Suprapubic skin (tissue), 4 donors: ENCODE measurements around the gene METTL9. TPM values are rescaled to one million over a fixed set of nuclear protein-coding genes. Genes with fewer than 3 reads are reported as not detected.

ENCODE experiments used
- DNase-seq, 2 donors: peaks; one replicate each; pipeline ENCODE4 v3.0.0-alpha.2; 2019; ENCODE audit warnings: low spot score in 2 of 2
- H3K27ac ChIP-seq: fragments of 200-600 bp; sonication (generic); one replicate; pipeline ENCODE4 v1.5.1; 2019
- H3K27me3 ChIP-seq: fragments of 200-600 bp; sonication (generic); one replicate; pipeline ENCODE4 v1.5.1; 2019
- H3K36me3 ChIP-seq: fragments of 200-600 bp; sonication (generic); one replicate; pipeline ENCODE4 v1.5.1; 2019
- H3K4me1 ChIP-seq: fragments of 200-600 bp; sonication (generic); one replicate; pipeline ENCODE4 v1.5.1; 2019
- H3K4me3 ChIP-seq: fragments of 200-600 bp; sonication (generic); one replicate; pipeline ENCODE4 v1.5.1; 2019; ENCODE audit warnings: mild to moderate bottlenecking
- H3K9me3 ChIP-seq: fragments of 200-600 bp; sonication (generic); one replicate; pipeline ENCODE4 v1.5.1; 2019
- EP300 ChIP-seq: sonication (generic); formaldehyde crosslinking; IDR thresholded peaks from one replicate; pipeline ENCODE4 v1.6.1; 2017; ENCODE audit warnings: antibody characterized with exemption
- POLR2A ChIP-seq, 2 donors: fragments of 450-650 bp; IDR thresholded peaks; one replicate each; pipeline ENCODE4 v1.6.1; 2017; ENCODE audit warnings: antibody characterized with exemption in 2 of 2, mild to moderate bottlenecking in 2 of 2, moderate library complexity in 2 of 2
- POLR2AphosphoS5 ChIP-seq, 3 donors: sonication (generic); formaldehyde crosslinking; IDR thresholded peaks; one replicate each; pipeline ENCODE4 v1.6.1; 2017; ENCODE audit warnings: antibody characterized with exemption in 3 of 3
- WGBS: methylation state at CpG from one replicate; pipeline ENCODE4 v1.1.5; 2018; 5-methylcytosine and 5-hydroxymethylcytosine counted together
- total RNA-seq, 4 donors: library from RNA; depleted of rRNA; stranded (reverse); fragments of >200 nt; gene quantifications; one replicate each; pipeline ENCODE4 v1.1.0, GENCODE V29; 2016
- TF ChIP-seq, protein P1 (sequence below), 2 donors: fragments of 200-600 bp in 1 of 2; fragments of 450-650 bp in 1 of 2; sonication (generic) in 1 of 2; IDR thresholded peaks; one replicate each; pipeline ENCODE4 v1.5.1; 2016 to 2019; ENCODE audit warnings: antibody characterized with exemption in 2 of 2, mild to moderate bottlenecking in 1 of 2, moderate library complexity in 1 of 2

The METTL9 gene
- total RNA-seq, 4 donors from 2014 or later, result 76.3 to 105 (median 85.7) TPM

DNA sequence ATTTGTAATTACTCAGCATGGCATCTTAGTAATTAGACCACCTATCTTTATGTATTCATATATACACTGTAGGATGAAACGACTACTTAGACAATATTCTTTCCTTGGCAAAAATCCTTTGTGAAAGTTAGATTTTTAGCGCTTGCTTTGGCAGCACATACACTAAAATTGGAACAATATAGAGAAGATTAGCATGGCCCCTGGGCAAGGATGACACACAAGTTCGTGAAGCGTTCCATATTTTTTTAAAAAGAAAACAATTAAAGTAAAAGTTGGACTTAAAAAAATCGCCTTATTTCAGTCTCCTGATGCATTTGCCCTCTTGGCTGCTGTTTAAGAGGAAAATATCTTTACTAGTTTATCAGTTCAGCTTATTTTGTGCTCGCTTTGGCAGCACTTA is 42.5 kb downstream of the METTL9 start:
- 56% methylated on average over 6 of the region's 6 CpGs for WGBS
- H3K4me3 ChIP-seq, result no peak overlapping the region
- H3K27ac ChIP-seq, result no peak overlapping the region
- TF ChIP-seq, protein P1, sequence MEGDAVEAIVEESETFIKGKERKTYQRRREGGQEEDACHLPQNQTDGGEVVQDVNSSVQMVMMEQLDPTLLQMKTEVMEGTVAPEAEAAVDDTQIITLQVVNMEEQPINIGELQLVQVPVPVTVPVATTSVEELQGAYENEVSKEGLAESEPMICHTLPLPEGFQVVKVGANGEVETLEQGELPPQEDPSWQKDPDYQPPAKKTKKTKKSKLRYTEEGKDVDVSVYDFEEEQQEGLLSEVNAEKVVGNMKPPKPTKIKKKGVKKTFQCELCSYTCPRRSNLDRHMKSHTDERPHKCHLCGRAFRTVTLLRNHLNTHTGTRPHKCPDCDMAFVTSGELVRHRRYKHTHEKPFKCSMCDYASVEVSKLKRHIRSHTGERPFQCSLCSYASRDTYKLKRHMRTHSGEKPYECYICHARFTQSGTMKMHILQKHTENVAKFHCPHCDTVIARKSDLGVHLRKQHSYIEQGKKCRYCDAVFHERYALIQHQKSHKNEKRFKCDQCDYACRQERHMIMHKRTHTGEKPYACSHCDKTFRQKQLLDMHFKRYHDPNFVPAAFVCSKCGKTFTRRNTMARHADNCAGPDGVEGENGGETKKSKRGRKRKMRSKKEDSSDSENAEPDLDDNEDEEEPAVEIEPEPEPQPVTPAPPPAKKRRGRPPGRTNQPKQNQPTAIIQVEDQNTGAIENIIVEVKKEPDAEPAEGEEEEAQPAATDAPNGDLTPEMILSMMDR (IDR thresholded peaks at IDR 0.05), result no peak
- no peak for TF ChIP-seq POLR2AphosphoS5 (IDR thresholded peaks at IDR 0.05)
- no peak for TF ChIP-seq EP300
- TF ChIP-seq POLR2A (IDR thresholded peaks at IDR 0.05), result no peak
- peaks cover 5% of the 10 kb centered on the region for H3K36me3 ChIP-seq
- no peaks in the 10 kb centered on the region for H3K27me3 ChIP-seq
- H3K9me3 ChIP-seq, result no peaks in the 10 kb centered on the region
- peaks cover 26% of the 10 kb centered on the region for H3K4me1 ChIP-seq
- DNase-seq, result no peak

DNA sequence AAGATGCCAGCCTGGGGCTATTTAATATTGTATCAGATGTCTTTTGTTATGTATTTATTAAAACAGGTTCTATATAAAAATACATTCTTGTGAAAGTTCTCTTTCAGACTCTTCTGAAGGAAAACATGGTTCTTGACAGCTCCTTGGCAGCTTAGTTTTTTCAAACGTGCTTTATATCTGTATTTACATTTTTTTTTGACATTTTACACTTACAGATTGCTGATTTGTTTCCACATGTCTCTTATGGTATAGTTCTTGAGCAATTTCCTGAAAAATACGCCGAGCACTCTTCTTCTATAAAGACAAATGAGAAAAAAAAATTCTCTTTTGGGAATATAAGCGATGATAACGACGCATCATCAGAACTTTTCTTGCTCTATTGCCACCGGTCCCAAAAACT is 43.5 kb downstream of the METTL9 start:
- H3K4me1 ChIP-seq, result peaks cover 26% of the 10 kb centered on the region
- H3K4me3 ChIP-seq, result no peak overlapping the region
- DNase-seq, result no peak
- WGBS, result 66% methylated on average over 7 of the region's 7 CpGs
- no peaks in the 10 kb centered on the region for H3K9me3 ChIP-seq
- no peaks in the 10 kb centered on the region for H3K27me3 ChIP-seq
- H3K36me3 ChIP-seq, result peaks cover 2% of the 10 kb centered on the region
- no peak overlapping the region for H3K27ac ChIP-seq
- TF ChIP-seq EP300 (no peak), POLR2AphosphoS5 (IDR thresholded peaks at IDR 0.05) (no peak), POLR2A (IDR thresholded peaks at IDR 0.05) (no peak)
- TF ChIP-seq, protein P1 (IDR thresholded peaks at IDR 0.05), result no peak

DNA sequence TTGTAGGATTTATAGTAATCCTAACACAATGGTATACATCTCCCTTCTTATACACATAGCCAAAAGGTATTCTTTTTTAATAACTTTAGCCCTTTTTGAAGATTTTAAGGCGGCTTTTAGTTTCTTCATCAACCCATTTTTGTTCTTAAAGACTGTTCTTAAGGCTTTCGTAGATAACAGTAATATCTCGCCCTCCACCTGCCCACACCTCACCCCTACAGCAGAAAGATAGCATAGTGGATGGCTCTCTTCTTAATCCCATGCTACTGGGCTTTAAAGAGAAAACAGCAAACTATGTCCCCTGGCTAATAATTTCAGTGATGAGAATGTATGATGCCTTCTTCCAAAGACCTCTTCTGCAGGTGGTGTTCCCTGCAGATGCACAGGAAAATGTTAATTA is 44.4 kb downstream of the METTL9 start:
- Histone ChIP-seq H3K27me3 (no peaks in the 10 kb centered on the region), H3K9me3 (no peaks in the 10 kb centered on the region), H3K4me1 (peaks cover 26% of the 10 kb centered on the region), H3K4me3 (no peak overlapping the region), H3K36me3 (peaks cover 2% of the 10 kb centered on the region), H3K27ac (no peak overlapping the region)
- DNase-seq, result no peak
- WGBS, result 95% methylated on average over 3 of the region's 3 CpGs
- TF ChIP-seq, protein P1 (IDR thresholded peaks at IDR 0.05), result no peak
- TF ChIP-seq EP300 (no peak), POLR2AphosphoS5 (IDR thresholded peaks at IDR 0.05) (no peak), POLR2A (IDR thresholded peaks at IDR 0.05) (no peak)

DNA sequence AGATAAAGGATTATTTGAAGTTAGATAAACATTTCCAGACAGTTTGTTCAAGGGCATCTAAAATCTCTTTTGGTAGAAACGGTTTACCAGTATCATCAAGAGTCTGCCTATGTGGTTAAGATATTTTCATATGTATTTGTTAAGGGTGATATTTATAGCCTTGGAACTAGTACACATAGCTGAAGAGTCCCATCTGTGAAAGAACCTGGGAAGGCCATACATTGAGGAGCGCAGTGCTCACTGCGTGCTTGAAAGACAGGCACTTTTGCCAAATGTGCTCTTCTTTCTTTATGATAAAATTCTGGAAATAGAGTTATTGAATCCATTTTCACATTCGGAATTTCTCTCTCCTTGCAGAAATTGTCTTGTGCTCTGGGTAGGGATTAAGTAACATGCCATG is 45.3 kb downstream of the METTL9 start:
- H3K27ac ChIP-seq, result no peak overlapping the region
- peaks cover 2% of the 10 kb centered on the region for H3K36me3 ChIP-seq
- H3K4me3 ChIP-seq, result no peak overlapping the region
- WGBS, result 91% methylated on average over 4 of the region's 4 CpGs
- no peaks in the 10 kb centered on the region for H3K9me3 ChIP-seq
- H3K4me1 ChIP-seq, result peaks cover 26% of the 10 kb centered on the region
- TF ChIP-seq EP300 (no peak), POLR2AphosphoS5 (IDR thresholded peaks at IDR 0.05) (no peak), POLR2A (IDR thresholded peaks at IDR 0.05) (no peak)
- TF ChIP-seq, protein P1 (IDR thresholded peaks at IDR 0.05), result no peak
- H3K27me3 ChIP-seq, result no peaks in the 10 kb centered on the region
- no peak for DNase-seq

DNA sequence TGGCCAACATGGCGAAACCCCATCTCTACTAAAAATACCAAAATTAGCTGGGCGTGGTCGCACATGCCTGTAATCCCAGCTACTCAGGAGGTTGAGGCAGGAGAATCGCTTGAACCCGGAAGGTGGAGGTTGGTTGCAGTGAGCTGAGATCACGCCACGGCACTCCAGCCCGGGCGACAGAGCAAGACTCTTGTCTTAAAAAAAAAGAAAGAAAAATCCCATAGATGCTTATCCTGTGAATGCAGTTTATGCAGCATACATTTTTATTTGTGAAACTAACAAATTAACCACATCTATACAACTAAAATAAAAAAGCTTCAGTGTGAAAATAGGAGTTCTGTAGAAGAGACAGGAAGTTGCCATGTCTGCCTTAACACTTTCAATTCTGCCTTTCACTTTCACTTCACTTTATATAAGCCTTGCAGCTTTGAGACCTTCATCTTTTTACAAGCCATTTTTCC is 45.9 kb downstream of the METTL9 start:
- Histone ChIP-seq H3K4me3 (peak overlapping the region; percentile 31), H3K27ac (peak overlapping the region; percentile 38), H3K4me1 (peaks cover 26% of the 10 kb centered on the region), H3K27me3 (no peaks in the 10 kb centered on the region), H3K36me3 (peaks cover 2% of the 10 kb centered on the region), H3K9me3 (no peaks in the 10 kb centered on the region)
- DNase-seq, result no peak
- TF ChIP-seq EP300 (no peak), POLR2A (IDR thresholded peaks at IDR 0.05) (no peak), POLR2AphosphoS5 (IDR thresholded peaks at IDR 0.05) (no peak)
- TF ChIP-seq, protein P1 (IDR thresholded peaks at IDR 0.05), result no peak
- 75% methylated on average over 9 of the region's 9 CpGs for WGBS
